MCF 10A (cell line): Measurements from ENCODE around the gene FAM83G. TPM values are rescaled to one million over a fixed set of nuclear protein-coding genes. Genes with fewer than 3 reads are reported as not detected.

ENCODE experiments used
- BruUV-seq: library from RNA; stranded (reverse); fragments of 400-500 nt; replicated peaks from 2 replicates; lab custom pipeline; 2021; lab: Mats Ljungman, UMichigan
- CTCF ChIA-PET: fragments of 300-600 bp; sonication (Branson Sonifier 250); formaldehyde crosslinking; extraction: SDS; loops from one replicate; lab custom pipeline; 2021; ENCODE audit warnings: antibody characterized with exemption, inconsistent platforms; lab: Yijun Ruan, JAX
- POLR2A ChIA-PET: fragments of 300-600, 350-650 bp; sonication (Branson Sonifier 250); formaldehyde crosslinking; extraction: SDS; loops from one replicate; lab custom pipeline; 2020; ENCODE audit warnings: antibody characterized with exemption, inconsistent platforms; lab: Yijun Ruan, JAX
- DNase-seq: peaks from one replicate; pipeline ENCODE4 v3.0.0-alpha.2; 2018; ENCODE audit not compliant: unreplicated experiment
- H3K27ac Mint-ChIP-seq: one replicate; pipeline ENCODE4 v1.8.0; 2022; ENCODE audit warnings: mild to moderate bottlenecking, low read depth, mixed read lengths; ENCODE audit not compliant: unreplicated experiment
- H3K27me3 Mint-ChIP-seq: one replicate; pipeline ENCODE4 v1.8.0; 2022; ENCODE audit warnings: mixed read lengths; ENCODE audit not compliant: insufficient read depth, unreplicated experiment
- H3K36me3 Mint-ChIP-seq: one replicate; pipeline ENCODE4 v1.8.0; 2022; ENCODE audit warnings: mild to moderate bottlenecking, moderate library complexity, mixed read lengths; ENCODE audit not compliant: insufficient read depth, unreplicated experiment
- H3K4me1 Mint-ChIP-seq: one replicate; pipeline ENCODE4 v1.8.0; 2022; ENCODE audit warnings: mixed read lengths; ENCODE audit not compliant: insufficient read depth, unreplicated experiment
- H3K4me3 Mint-ChIP-seq: one replicate; pipeline ENCODE4 v1.8.0; 2022; ENCODE audit warnings: mild to moderate bottlenecking, moderate library complexity, mixed read lengths; ENCODE audit not compliant: unreplicated experiment
- H3K9me3 Mint-ChIP-seq: one replicate; pipeline ENCODE4 v1.8.0; 2022; ENCODE audit warnings: mixed read lengths; ENCODE audit not compliant: unreplicated experiment
- CTCF ChIP-seq: fragments of 200-600 bp; IDR thresholded peaks from one replicate; pipeline ENCODE4 v1.8.0; 2022; ENCODE audit warnings: antibody characterized with exemption, mild to moderate bottlenecking; ENCODE audit not compliant: unreplicated experiment
- intact Hi-C: fragments of 100-400 bp; cut with micrococcal nuclease; formaldehyde crosslinking; loops from 2 replicates; pipeline ENCODE4 v1.14.1; 2022
- total RNA-seq: library from RNA; stranded (reverse); gene quantifications from 2 replicates; pipeline ENCODE4 v1.2.3, GENCODE V29; 2022

FAM83G gene
- total RNA-seq, 1 experiment from 2014 or later, result 50.1 TPM

GRCh38 chr17:19017804-19018599, 13.4 kb upstream of the FAM83G start:
- DNase-seq, result no peak
- H3K36me3 Mint-ChIP-seq, result no peaks in the 10 kb centered on the region
- no peak for TF ChIP-seq CTCF
- no TSS peak for BruUV-seq
- no peaks in the 10 kb centered on the region for H3K27me3 Mint-ChIP-seq
- no peaks in the 10 kb centered on the region for H3K9me3 Mint-ChIP-seq
- intact Hi-C loops, result no loop called here
- ChIA-PET CTCF (interaction anchor here (1.1 kb wide), 1 partner anchor 57 kb away, joined by 4 read pairs; no protein-coding TSS in a partner anchor), POLR2A (interaction anchor here (0.8 to 1.3 kb wide), 2 partner anchors 11 to 13 kb away, joined by 3 to 6 read pairs; partner anchors contain the start of gene FAM83G)
- H3K27ac Mint-ChIP-seq, result no peak overlapping the region
- peaks cover 16% of the 10 kb centered on the region for H3K4me1 Mint-ChIP-seq
- H3K4me3 Mint-ChIP-seq, result no peak overlapping the region

GRCh38 chr17:19017401-19017800, 12.8 kb upstream of the FAM83G start:
- ChIA-PET CTCF (no interaction called here), POLR2A (interaction anchor here (1.6 kb wide), 1 partner anchor 13 kb away, joined by 9 read pairs; the partner anchor contains the start of gene FAM83G)
- Mint-ChIP-seq H3K9me3 (no peaks in the 10 kb centered on the region), H3K36me3 (no peaks in the 10 kb centered on the region), H3K4me3 (no peak overlapping the region), H3K27me3 (no peaks in the 10 kb centered on the region), H3K4me1 (peaks cover 16% of the 10 kb centered on the region), H3K27ac (no peak overlapping the region)
- TF ChIP-seq CTCF, result no peak
- no TSS peak for BruUV-seq
- no peak for DNase-seq
- intact Hi-C loops, result no loop called here

GRCh38 chr17:19016881-19017280, 12.3 kb upstream of the FAM83G start:
- Mint-ChIP-seq H3K9me3 (no peaks in the 10 kb centered on the region), H3K4me3 (no peak overlapping the region), H3K4me1 (peaks cover 16% of the 10 kb centered on the region), H3K27me3 (no peaks in the 10 kb centered on the region), H3K36me3 (no peaks in the 10 kb centered on the region), H3K27ac (no peak overlapping the region)
- no peak for DNase-seq
- intact Hi-C loops, result no loop called here
- no TSS peak for BruUV-seq
- POLR2A ChIA-PET, result interaction anchor here (1.6 kb wide), 1 partner anchor 12 kb away, joined by 9 read pairs; the partner anchor contains the start of gene FAM83G
- TF ChIP-seq CTCF, result no peak
- CTCF ChIA-PET, result interaction anchor here (2.3 kb wide), 1 partner anchor 56 kb away, joined by 13 read pairs; no protein-coding TSS in a partner anchor

GRCh38 chr17:19016297-19016696, 11.7 kb upstream of the FAM83G start:
- H3K27ac Mint-ChIP-seq, result no peak overlapping the region

More at GRCh38 chr17:19016297-19016696, 11.7 kb upstream of the FAM83G start:
- ChIA-PET CTCF (interaction anchor here (2.3 kb wide), 1 partner anchor 55 kb away, joined by 13 read pairs; no protein-coding TSS in a partner anchor), POLR2A (interaction anchor here (0.6 to 1.6 kb wide), 2 partner anchors 12 to 200 kb away, joined by 3 to 9 read pairs; partner anchors contain the start of gene FAM83G)
- H3K4me3 Mint-ChIP-seq, result no peak overlapping the region
- TF ChIP-seq CTCF, result no peak
- no peaks in the 10 kb centered on the region for H3K9me3 Mint-ChIP-seq
- DNase-seq, result no peak
- intact Hi-C loops, result no loop called here
- no peaks in the 10 kb centered on the region for H3K27me3 Mint-ChIP-seq
- peaks cover 18% of the 10 kb centered on the region for H3K4me1 Mint-ChIP-seq
- H3K36me3 Mint-ChIP-seq, result no peaks in the 10 kb centered on the region
- no TSS peak for BruUV-seq
